Esophagus squamous epithelium (tissue), 4 donors: ENCODE data around the gene PCNT.

Experiments
- CTCF ChIP-seq, 6 experiments: fragments of 450-650 bp in 4 of 6; fragments of 200-600 bp in 2 of 6; sonication (generic) in 2 of 6; IDR thresholded peaks; one replicate each; pipeline ENCODE4 v1.5.1; 2016 to 2019; ENCODE audit warnings: antibody characterized with exemption in 6 of 6, mild to moderate bottlenecking in 4 of 6, moderate library complexity in 4 of 6
- POLR2A ChIP-seq, 4 donors: fragments of 450-650 bp; IDR thresholded peaks; one replicate each; pipeline ENCODE4 v1.6.1; 2017; ENCODE audit warnings: antibody characterized with exemption in 4 of 4, mild to moderate bottlenecking in 4 of 4, moderate library complexity in 3 of 4

- TF ChIP-seq CTCF (IDR thresholded peaks at IDR 0.05), result no peak
- no peak for TF ChIP-seq POLR2A (IDR thresholded peaks at IDR 0.05)
Measured at GRCh38 chr21:46295177-46295770, 28.7 kb upstream of the PCNT start.
